ENCODE data around the gene CLDN2. TPM values are rescaled to one million over a fixed set of nuclear protein-coding genes. Genes with fewer than 3 reads are reported as not detected.
"Not testable (repeated sequence)": the region's sequence is repeated elsewhere in the genome, so short reads cannot be mapped to it uniquely, and the experiment has no call there.

CLDN2 gene
- total RNA-seq, 1 donor from 2014 or later: not detected

- intact Hi-C loops (cut with DNase I): no loop called here
- ATAC-seq (no peak), DNase-seq (ENCODE audit: low spot score) (no peak)
Measured at GRCh38 chrX:106952538-106952937, 32.3 kb downstream of the CLDN2 start.

GRCh38 chrX:106952988-106953387 lies 32.8 kb downstream of the CLDN2 start:
- DNase-seq (ENCODE audit: low spot score) (no peak), ATAC-seq (no peak)
- intact Hi-C loops (cut with DNase I): no loop called here

DNA sequence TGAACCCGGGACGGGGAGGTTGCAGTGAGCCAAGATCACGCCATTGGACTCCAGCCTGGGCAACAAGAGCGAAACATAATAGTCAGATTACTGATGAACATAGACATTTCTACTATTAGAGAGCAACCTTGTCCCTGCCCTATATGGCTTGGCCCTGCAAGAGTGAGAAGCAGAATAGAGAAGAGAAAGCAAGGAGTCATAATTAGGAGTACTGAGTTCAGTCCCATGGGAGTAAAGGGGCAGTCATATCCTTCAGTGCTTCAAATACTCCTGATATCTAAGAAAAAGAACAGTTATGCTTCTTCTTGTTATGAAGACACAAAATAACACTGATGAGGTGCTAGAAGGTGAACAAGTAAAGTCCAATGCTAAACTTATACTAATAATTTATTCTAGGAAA lies 33.8 kb downstream of the CLDN2 start:
- intact Hi-C loops (cut with DNase I): no loop called here
- DNase-seq (ENCODE audit: low spot score) (no peak), ATAC-seq (no peak)

GRCh38 chrX:106955004-106955772 lies 35.0 kb downstream of the CLDN2 start:
- ATAC-seq: no peak
- no peak for DNase-seq (ENCODE audit: low spot score)
- intact Hi-C loops (cut with DNase I): no loop called here

DNA sequence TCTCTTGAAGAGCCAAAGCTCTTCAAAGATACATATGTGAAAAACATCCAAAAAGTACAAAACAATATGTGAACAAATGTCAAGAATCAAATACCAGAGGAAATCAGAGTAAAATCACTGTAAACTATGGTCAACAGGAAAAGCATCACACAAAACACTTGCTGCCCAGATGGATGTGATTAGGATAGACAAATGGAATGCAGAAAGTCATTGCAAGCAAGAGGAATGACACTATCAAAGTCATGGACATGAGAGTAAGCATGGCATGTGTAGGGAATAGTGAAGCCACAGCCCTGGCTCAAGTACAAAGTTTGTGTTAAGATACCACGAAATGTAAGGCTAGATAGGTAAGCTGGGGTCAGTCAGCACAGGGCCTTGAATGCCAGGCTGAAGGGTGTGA lies 37.7 kb downstream of the CLDN2 start:
- no peak for DNase-seq (ENCODE audit: low spot score)
- intact Hi-C loops (cut with DNase I): no loop called here
- ATAC-seq: no peak

GRCh38 chrX:106959901-106960300 lies 39.7 kb downstream of the CLDN2 start:
- no peak for ATAC-seq
- intact Hi-C loops (cut with DNase I): no loop called here
- DNase-seq (ENCODE audit: low spot score): no peak

DNA sequence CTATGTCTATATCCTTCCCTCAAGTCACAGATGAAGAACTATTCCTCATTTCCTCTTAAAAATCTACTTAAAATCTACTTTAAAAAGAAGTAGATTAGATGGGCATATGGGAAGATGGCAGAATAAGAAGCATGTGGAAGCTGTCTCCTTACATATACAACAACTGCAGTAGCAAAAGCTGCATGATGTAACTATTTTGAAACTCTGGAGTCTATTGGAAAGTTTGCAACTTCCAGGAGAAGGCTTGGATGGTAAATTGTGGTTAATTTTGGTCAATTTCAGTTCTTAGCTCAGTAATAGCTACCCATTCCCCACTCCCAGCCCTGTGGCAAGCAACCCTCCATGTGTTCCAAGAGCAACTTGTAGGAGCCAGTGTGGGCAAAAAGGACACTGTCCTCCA lies 42.9 kb downstream of the CLDN2 start:
- ATAC-seq (no peak), DNase-seq (ENCODE audit: low spot score) (no peak)
- intact Hi-C loops (cut with DNase I): no loop called here

DNA sequence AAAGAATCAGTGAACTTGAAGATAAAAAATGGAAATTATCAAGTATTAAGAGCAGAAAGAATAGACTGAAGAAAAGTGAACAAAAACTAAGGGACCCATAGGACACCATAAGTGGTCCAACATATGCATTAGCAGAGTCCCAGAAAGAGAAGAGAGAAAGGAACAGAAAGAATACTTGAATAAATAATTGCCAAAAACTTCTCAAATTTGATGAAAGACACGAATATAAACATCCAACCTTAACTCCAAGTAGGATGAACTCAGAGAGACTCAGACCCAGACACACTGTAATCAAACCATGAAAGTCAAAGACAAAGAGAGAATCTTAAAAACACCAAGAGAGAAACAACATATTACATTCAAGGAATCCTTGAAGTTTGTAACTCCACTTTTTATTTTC lies 44.1 kb downstream of the CLDN2 start:
- intact Hi-C loops (cut with DNase I): no loop called here
- DNase-seq (ENCODE audit: low spot score) (no peak), ATAC-seq (no peak)

DNA sequence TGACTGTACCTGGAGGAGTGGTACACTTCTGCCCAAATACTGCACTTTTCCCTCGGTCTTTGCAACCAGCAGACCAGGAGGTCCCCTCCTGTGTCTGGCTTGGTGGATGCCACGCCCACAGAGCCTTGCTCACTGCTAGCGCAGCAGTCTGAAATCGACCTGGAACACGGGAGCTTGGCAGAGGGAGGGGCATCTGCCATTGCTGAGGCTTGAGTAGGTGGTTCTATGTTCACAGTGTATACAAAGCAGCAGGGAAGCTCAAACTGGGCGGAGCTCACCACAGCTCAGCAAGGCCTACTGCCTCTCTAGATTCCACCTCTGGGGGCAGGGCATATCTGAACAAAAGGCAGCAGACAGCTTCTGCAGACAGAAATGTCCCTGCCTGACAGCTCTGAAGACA lies 46.3 kb downstream of the CLDN2 start:
- ATAC-seq; DNase-seq (ENCODE audit: low spot score); intact Hi-C loops (cut with DNase I): not testable (repeated sequence)

GRCh38 chrX:106972896-106973295 lies 52.7 kb downstream of the CLDN2 start:
- ATAC-seq (no peak), DNase-seq (ENCODE audit: low spot score) (no peak)
- intact Hi-C loops (cut with DNase I): no loop called here

DNA sequence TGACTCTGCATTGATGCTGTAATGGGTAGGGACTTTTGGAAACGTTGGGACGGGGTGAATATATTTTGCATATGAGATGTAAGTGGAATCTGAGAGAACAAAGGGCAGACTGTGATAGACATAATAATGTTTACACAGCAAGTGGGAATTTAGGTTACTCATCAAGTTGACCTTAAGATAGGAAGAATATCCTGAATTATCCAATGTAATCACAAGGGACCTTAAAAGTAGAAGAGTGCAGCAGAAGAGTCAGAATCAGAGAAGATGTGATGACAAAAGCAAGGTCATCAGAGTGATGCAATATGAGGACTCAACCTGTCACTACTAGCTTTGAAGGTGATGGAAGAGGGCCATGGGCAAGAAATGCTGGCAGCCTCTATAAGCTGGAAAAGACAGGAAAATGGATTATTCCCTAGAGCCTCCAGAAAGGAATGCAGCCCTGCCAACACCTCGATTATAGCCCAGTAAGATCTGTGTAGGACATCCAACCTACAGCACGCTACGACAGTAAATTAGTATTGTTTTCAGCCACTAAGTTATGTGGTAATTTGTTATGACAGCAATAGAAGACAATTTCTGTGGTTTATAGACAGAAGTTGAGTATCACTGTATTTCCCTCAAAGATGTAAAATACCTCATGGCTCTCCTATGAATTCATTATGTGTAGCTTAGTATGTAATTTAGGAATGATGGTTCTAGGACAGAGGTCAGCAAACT lies 53.4 kb downstream of the CLDN2 start:
- intact Hi-C loops (cut with DNase I): no loop called here
- no peak for ATAC-seq

DNA sequence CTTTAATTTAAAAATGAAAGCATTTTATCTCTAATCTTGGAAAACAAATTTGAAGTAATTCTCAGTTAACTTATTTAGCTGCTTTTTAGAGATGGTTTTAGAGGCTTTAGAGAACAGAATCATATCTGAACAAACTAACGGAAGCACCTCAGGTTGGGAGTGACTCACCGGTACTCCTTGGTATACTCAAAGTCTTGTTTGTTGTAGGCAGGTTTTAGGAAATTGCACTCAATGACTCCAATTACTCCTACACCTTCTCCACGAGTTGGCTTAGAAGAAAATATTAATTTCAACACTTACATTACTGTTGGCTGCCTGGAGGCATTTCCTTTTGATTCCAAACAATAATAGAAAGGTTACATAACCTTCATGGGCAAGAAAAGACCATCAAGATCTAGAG lies 56.2 kb downstream of the CLDN2 start:
- ATAC-seq: no peak
- intact Hi-C loops (cut with DNase I): no loop called here

More for the DNA sequence above, 53.4 kb downstream of the CLDN2 start:
- DNase-seq (ENCODE audit: low spot score): no peak

More for the DNA sequence above, 56.2 kb downstream of the CLDN2 start:
- DNase-seq (ENCODE audit: low spot score): no peak

Other genes with a start within 250 kb of the CLDN2 start
- gene RNF128, start 193.7 kb upstream of the CLDN2 start, total RNA-seq: 3.0 TPM
- 12.2 TPM for gene TBC1D8B, start 117.7 kb upstream of the CLDN2 start, total RNA-seq
- gene RIPPLY1, start 17.1 kb upstream of the CLDN2 start, total RNA-seq: 0.40 TPM
- gene MORC4, start 79.8 kb downstream of the CLDN2 start, total RNA-seq: 17.1 TPM
- 22.7 TPM for gene RBM41, start 198.4 kb downstream of the CLDN2 start, total RNA-seq

All from sciatic nerve (tissue), 2 donors.